Islet precursor cell (in vitro differentiated cells): ENCODE measurements around the gene ENTPD6.
"Not testable (repeated sequence)": the region's sequence is repeated elsewhere in the genome, so short reads cannot be mapped to it uniquely, and the experiment has no call there.

ENCODE experiments used
- DNase-seq: peaks from one replicate; pipeline ENCODE4 v3.0.0-alpha.2; 2018

ENTPD6 gene

GRCh38 chr20:25195014-25195961 is at the start of gene ENTPD6:
Gene ENTPD6 (plus strand): TSS chr20:25195712. CDS start chr20:25206537, 10,825 bp downstream.
- peak; percentile 93 for DNase-seq

GRCh38 chr20:25146976-25147375 is 48.5 kb upstream of the ENTPD6 start:
- DNase-seq: no peak

GRCh38 chr20:25147716-25148115 is 47.8 kb upstream of the ENTPD6 start:
- no peak for DNase-seq

- no peak for DNase-seq
These were observed 47.1 kb upstream of the ENTPD6 start for GRCh38 chr20:25148181-25148981.

GRCh38 chr20:25148982-25149846 is 46.3 kb upstream of the ENTPD6 start:
- DNase-seq: no peak

GRCh38 chr20:25150016-25150415 is 45.5 kb upstream of the ENTPD6 start:
- DNase-seq: no peak

GRCh38 chr20:25158043-25158442 is 37.5 kb upstream of the ENTPD6 start:
- DNase-seq: no peak

GRCh38 chr20:25160467-25160866 is 35.0 kb upstream of the ENTPD6 start:
- no peak for DNase-seq

- DNase-seq: no peak
These were observed 34.6 kb upstream of the ENTPD6 start for GRCh38 chr20:25160897-25161296.

- no peak for DNase-seq
These were observed 30.4 kb upstream of the ENTPD6 start for GRCh38 chr20:25165128-25165527.

- not testable (repeated sequence) for DNase-seq
These were observed 29.3 kb upstream of the ENTPD6 start for GRCh38 chr20:25166105-25166782.

GRCh38 chr20:25173321-25173720 is 22.2 kb upstream of the ENTPD6 start:
- DNase-seq: no peak

GRCh38 chr20:25173886-25174308 is 21.6 kb upstream of the ENTPD6 start:
- DNase-seq: no peak

- DNase-seq: no peak
These were observed 19.3 kb upstream of the ENTPD6 start for GRCh38 chr20:25176184-25176583.

- DNase-seq: no peak
These were observed 17.6 kb upstream of the ENTPD6 start for GRCh38 chr20:25177890-25178321.

GRCh38 chr20:25178563-25179438 is 16.7 kb upstream of the ENTPD6 start:
- DNase-seq: no peak

GRCh38 chr20:25179439-25180089 is 15.9 kb upstream of the ENTPD6 start:
- DNase-seq: no peak

GRCh38 chr20:25184391-25184790 is 11.1 kb upstream of the ENTPD6 start:
- DNase-seq: not testable (repeated sequence)

GRCh38 chr20:25187220-25187619 is 8.3 kb upstream of the ENTPD6 start:
- no peak for DNase-seq

GRCh38 chr20:25187635-25188034 is 7.9 kb upstream of the ENTPD6 start:
- DNase-seq: no peak
